Gastroesophageal sphincter (tissue), 2 donors: ENCODE measurements around the gene SCUBE3.

Source experiments
- EP300 ChIP-seq: sonication (generic); formaldehyde crosslinking; IDR thresholded peaks from one replicate; pipeline ENCODE4 v1.6.1; 2017; ENCODE audit warnings: antibody characterized with exemption, mild to moderate bottlenecking
- POLR2A ChIP-seq, 2 donors: fragments of 450-650 bp; IDR thresholded peaks; one replicate each; pipeline ENCODE4 v1.6.1; 2017; ENCODE audit warnings: antibody characterized with exemption in 2 of 2, mild to moderate bottlenecking in 2 of 2, moderate library complexity in 1 of 2

DNA sequence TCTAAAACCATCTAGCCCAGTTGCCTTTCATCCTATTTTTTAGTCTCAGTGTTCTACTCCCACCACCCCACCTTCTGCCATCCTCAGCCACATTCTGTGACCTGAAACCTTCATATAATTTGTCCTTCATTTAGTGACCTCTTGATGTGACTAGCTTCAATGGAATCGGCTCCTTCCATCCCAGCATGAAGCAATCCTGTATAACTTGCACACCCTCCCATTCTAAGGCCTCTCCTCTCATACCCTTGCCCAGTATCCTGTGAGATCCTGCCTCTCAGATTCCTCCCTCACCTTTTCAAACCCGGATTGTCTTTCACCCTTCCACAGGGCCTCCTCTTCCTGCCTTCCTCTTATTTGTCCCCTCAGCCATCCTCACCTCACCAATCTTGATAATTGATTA lies 48.8 kb downstream of the SCUBE3 start:
- no peak for TF ChIP-seq EP300
- no peak for TF ChIP-seq POLR2A (IDR thresholded peaks at IDR 0.05)
